Measurements from ENCODE around the gene ACTL6B. TPM values are rescaled to one million over a fixed set of nuclear protein-coding genes. Genes with fewer than 3 reads are reported as not detected.
A peak's percentile ranks its signal among the peaks of the same experiment; 100 is the strongest.

ACTL6B gene
- total RNA-seq, 1 donor: not detected

DNA sequence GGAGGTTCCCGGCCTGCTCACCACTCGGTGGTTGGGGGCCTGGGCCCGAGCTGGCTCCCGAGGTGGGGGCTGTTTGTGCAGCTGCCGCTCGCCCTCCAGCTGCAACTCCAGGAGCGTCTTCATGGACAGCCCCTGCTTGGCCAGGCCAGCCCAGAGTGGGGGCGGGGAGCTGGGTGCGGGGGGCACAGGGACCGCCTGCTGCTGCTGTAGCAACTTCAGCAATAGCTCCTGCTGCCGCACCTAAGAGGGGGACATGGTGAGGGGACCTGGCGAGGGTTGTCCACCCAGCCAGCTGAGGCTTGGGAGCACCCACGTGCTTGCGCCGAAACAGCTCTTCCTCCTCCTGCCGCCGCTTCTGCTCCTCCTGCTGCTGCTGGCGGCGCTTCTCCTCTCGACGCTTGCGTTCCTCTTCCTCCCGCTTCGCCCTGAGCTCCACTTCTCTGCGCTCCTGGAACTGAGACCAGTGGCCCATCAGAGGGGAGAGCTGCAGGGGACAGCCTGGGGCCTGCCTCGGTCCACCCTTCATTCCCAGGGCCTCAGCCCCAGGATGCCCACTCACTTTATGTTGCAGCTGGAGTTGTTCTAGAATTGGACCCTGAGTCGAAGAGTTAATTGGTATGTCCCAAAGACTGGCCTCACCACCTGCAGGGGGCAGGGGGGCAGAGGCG, 26.9 kb upstream of the ACTL6B start:
- H3K4me3 ChIP-seq (ENCODE audit: low read depth, low read length): no peak overlapping the region
- DNase-seq (ENCODE audit: low read depth): no peak
- no peak for TF ChIP-seq CTCF (IDR thresholded peaks at IDR 0.05; ENCODE audit: insufficient read depth, low read depth, low read length)

DNA sequence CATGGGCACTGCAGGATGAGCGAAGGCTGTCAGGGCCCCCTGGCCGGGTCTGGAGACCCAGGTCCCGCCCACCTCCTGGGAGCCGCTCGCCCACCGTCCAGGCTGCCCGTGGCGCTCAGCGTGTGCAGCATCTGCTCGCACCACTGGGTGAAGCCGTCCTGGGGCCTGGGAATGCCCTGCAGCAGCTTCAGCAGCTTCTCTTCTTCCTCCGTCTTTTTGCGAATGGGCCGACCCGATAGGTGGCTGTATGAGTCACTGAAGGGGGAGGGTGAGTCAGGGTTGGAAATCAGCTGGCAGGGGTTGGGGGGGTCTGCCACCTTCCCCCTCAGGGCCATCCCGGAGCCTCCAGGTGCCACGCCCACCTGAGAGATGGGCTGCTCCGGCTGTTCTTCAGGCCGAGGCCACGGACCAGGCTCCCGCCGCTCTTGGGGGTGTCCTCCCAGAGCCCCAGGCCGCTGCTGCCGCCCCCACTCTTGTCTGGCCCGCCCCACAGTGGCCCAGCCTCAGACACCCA, 26.0 kb upstream of the ACTL6B start:
- no peak for TF ChIP-seq CTCF (IDR thresholded peaks at IDR 0.05; ENCODE audit: insufficient read depth, low read depth, low read length)
- no peak overlapping the region for H3K4me3 ChIP-seq (ENCODE audit: low read depth, low read length)
- DNase-seq (ENCODE audit: low read depth): no peak

- no peak overlapping the region for H3K4me3 ChIP-seq (ENCODE audit: low read depth, low read length)
- no peak for TF ChIP-seq CTCF (IDR thresholded peaks at IDR 0.05; ENCODE audit: insufficient read depth, low read depth, low read length)
- DNase-seq (ENCODE audit: low read depth): no peak
Observed at GRCh38 chr7:100681491-100682227, 25.4 kb upstream of the ACTL6B start.

DNA sequence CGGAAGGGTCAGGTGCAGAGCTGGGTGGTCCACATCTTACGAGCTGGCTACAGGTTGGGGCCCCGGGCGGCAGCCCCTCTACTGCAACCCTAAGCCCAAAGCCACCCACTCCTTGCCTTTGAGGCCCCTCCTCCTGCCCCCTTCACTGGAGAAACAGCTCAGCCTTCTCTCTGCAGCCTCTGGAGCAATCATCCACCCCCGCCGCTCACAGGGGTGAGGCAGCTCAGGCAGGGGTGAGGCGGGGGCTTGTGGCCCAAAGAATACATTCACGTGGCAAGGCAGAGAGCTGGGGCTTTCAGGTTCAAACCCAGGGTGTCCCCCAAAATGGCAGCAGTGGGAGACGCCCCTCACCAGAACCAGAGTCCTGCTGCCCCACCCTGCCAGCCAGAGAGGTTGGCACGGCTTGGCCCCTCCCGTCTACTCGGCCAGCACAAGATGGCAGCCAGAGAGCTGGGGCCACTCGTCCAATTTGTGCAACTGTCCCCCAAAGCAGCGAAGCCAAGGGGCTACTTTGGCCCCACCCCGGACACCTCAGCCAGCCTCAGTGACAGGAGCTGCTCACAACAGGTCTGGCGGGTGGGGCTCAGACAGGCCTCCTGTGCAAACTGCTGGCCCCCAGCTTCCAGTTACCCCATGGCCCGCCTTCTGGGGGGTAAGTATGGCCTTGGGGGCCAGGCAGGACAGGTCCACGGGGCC, 24.5 kb upstream of the ACTL6B start:
- H3K4me3 ChIP-seq (ENCODE audit: low read depth, low read length): no peak overlapping the region
- TF ChIP-seq CTCF (IDR thresholded peaks at IDR 0.05; ENCODE audit: insufficient read depth, low read depth, low read length): no peak
- DNase-seq (ENCODE audit: low read depth): no peak

DNA sequence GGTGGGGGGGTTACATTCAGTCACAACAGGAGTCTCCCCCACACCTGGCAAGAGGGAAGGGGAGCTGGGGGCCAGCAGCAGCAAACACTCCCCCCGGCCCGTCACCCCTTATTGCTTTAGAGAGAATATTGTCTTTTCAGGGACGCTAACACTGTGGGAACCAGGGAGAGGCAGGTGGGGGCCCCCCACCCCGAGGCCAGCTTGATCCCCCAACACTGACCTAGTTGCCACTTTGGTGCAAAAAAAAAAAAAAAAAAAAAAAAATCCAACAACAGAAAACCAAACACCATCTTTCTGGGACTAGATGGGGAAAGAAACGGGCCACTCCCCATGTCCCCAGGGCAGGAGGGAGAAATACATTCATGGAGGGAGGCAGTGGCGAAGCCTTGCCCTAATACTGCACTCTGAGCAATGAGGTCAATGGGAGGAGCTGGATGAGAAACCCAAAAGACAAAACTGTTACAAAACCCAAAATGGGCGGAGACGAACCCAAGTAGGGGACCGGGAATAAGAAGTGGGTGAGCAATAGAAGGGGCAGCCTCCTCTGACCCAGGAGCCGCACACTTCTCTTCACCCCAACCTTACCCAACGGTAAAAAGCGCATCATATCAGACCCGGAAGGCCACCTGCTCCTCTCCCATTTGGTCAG, 23.8 kb upstream of the ACTL6B start:
- no peak overlapping the region for H3K4me3 ChIP-seq (ENCODE audit: low read depth, low read length)
- no peak for TF ChIP-seq CTCF (IDR thresholded peaks at IDR 0.05; ENCODE audit: insufficient read depth, low read depth, low read length)

GRCh38 chr7:100679129-100679926, 23.1 kb upstream of the ACTL6B start:
- TF ChIP-seq CTCF (IDR thresholded peaks at IDR 0.05; ENCODE audit: insufficient read depth, low read depth, low read length): no peak
- no peak overlapping the region for H3K4me3 ChIP-seq (ENCODE audit: low read depth, low read length)
- no peak for DNase-seq (ENCODE audit: low read depth)

More for the DNA sequence above, 23.8 kb upstream of the ACTL6B start:
- peak; percentile 33 for DNase-seq (ENCODE audit: low read depth)
